Gastroesophageal sphincter (tissue), 3 donors: ENCODE results near the gene PEPD.

ENCODE experiments used
- EP300 ChIP-seq: sonication (generic); formaldehyde crosslinking; IDR thresholded peaks from one replicate; pipeline ENCODE4 v1.6.1; 2017; ENCODE audit warnings: antibody characterized with exemption, mild to moderate bottlenecking
- POLR2A ChIP-seq, 2 donors: fragments of 450-650 bp; IDR thresholded peaks; one replicate each; pipeline ENCODE4 v1.6.1; 2017; ENCODE audit warnings: antibody characterized with exemption in 2 of 2, mild to moderate bottlenecking in 2 of 2, moderate library complexity in 1 of 2
- POLR2AphosphoS5 ChIP-seq: sonication (generic); formaldehyde crosslinking; IDR thresholded peaks from one replicate; pipeline ENCODE4 v1.6.1; 2017; ENCODE audit warnings: antibody characterized with exemption
- TF ChIP-seq, protein P1 (sequence below), 4 experiments: fragments of 200-600 bp in 2 of 4; fragments of 450-650 bp in 2 of 4; sonication (generic) in 1 of 4; IDR thresholded peaks; one replicate each; pipeline ENCODE4 v1.5.1; 2017 to 2019; ENCODE audit warnings: antibody characterized with exemption in 4 of 4, mild to moderate bottlenecking in 2 of 4, moderate library complexity in 2 of 4

DNA sequence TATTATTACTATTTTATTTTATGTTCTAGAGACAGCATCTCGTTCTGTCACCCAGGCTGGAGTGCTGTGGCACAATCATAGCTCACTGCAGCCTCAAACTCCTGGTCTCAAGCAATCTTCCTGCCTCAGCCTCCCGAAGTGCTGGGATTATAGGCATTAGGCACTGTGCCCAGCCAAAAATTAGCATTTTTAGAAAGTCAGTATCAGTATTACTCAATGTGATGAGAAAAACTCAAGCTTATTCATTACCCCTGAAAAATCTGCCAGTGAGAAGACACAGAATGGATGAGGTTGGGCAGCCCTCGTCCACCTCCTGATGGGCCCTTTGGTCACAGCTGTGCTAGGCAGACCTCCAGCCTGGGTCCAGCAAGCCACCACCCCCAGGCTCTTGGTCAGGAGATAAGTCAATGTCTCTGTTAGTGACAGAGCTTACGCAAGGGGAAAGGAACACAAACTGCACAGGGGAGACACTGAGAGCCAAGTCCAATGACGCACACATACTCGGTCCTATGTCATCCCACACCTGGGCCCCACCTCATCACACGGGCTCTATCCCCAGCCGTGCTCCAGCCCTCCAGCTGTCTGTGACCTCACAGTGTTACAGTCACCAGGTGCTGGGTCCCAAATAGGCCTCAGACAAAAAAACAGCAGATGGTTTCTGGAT is 19.8 kb downstream of the PEPD start:
- TF ChIP-seq, protein P1, sequence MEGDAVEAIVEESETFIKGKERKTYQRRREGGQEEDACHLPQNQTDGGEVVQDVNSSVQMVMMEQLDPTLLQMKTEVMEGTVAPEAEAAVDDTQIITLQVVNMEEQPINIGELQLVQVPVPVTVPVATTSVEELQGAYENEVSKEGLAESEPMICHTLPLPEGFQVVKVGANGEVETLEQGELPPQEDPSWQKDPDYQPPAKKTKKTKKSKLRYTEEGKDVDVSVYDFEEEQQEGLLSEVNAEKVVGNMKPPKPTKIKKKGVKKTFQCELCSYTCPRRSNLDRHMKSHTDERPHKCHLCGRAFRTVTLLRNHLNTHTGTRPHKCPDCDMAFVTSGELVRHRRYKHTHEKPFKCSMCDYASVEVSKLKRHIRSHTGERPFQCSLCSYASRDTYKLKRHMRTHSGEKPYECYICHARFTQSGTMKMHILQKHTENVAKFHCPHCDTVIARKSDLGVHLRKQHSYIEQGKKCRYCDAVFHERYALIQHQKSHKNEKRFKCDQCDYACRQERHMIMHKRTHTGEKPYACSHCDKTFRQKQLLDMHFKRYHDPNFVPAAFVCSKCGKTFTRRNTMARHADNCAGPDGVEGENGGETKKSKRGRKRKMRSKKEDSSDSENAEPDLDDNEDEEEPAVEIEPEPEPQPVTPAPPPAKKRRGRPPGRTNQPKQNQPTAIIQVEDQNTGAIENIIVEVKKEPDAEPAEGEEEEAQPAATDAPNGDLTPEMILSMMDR (IDR thresholded peaks at IDR 0.05), result no peak
- TF ChIP-seq POLR2AphosphoS5, result no peak
- no peak for TF ChIP-seq EP300
- no peak for TF ChIP-seq POLR2A (IDR thresholded peaks at IDR 0.05)
